Measurements from ENCODE around the gene PCID2.

PCID2 gene

GRCh38 chr13:113195360-113195759 lies 13.1 kb downstream of the PCID2 start:
- H3K4me1 ChIP-seq (ENCODE audit: insufficient read depth, low read length), result no peaks in the 10 kb centered on the region
- H3K36me3 ChIP-seq (ENCODE audit: insufficient read depth, low read length), result peaks cover 79% of the 10 kb centered on the region
- H3K4me3 ChIP-seq (ENCODE audit: low read length), result no peak overlapping the region

GRCh38 chr13:113192902-113193301 lies 15.6 kb downstream of the PCID2 start:
- Histone ChIP-seq H3K9me3 (ENCODE audit: low read length) (no peaks in the 10 kb centered on the region), H3K4me3 (ENCODE audit: low read length) (no peak overlapping the region), H3K27me3 (ENCODE audit: insufficient read depth, low read length) (no peaks in the 10 kb centered on the region), H3K4me1 (ENCODE audit: insufficient read depth, low read length) (no peaks in the 10 kb centered on the region), H3K36me3 (ENCODE audit: insufficient read depth, low read length) (peaks cover 78% of the 10 kb centered on the region), H2AFZ (ENCODE audit: low read depth, low read length) (no peak overlapping the region)

More at GRCh38 chr13:113195360-113195759, 13.1 kb downstream of the PCID2 start:
- Histone ChIP-seq H2AFZ (ENCODE audit: low read depth, low read length) (no peak overlapping the region), H3K9me3 (ENCODE audit: low read length) (no peaks in the 10 kb centered on the region), H3K27me3 (ENCODE audit: insufficient read depth, low read length) (no peaks in the 10 kb centered on the region)

DNA sequence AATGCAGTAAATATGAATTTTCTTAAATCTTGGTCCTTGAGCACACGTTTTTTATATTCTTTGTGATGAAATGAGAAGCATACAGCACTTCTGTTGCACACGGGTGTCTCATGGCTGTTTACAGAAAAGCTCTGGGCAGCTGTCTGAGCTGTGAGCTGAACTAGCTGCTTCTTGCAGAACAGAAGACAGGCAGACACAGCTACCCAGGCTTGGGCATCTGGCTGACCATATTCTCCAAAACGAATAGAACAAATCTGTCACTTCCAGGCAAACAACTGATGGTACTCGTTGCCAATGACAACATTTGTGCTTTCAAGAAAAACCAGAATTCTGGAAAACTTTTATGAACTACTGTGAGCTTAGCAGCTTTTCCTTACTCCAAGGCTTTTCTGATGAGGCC lies 16.2 kb downstream of the PCID2 start:
- no peak overlapping the region for H3K4me3 ChIP-seq (ENCODE audit: low read length)
- H3K9me3 ChIP-seq (ENCODE audit: low read length), result no peaks in the 10 kb centered on the region
- H3K36me3 ChIP-seq (ENCODE audit: insufficient read depth, low read length), result peaks cover 79% of the 10 kb centered on the region
- no peak overlapping the region for H2AFZ ChIP-seq (ENCODE audit: low read depth, low read length)
- H3K27me3 ChIP-seq (ENCODE audit: insufficient read depth, low read length), result no peaks in the 10 kb centered on the region
- H3K4me1 ChIP-seq (ENCODE audit: insufficient read depth, low read length), result no peaks in the 10 kb centered on the region

DNA sequence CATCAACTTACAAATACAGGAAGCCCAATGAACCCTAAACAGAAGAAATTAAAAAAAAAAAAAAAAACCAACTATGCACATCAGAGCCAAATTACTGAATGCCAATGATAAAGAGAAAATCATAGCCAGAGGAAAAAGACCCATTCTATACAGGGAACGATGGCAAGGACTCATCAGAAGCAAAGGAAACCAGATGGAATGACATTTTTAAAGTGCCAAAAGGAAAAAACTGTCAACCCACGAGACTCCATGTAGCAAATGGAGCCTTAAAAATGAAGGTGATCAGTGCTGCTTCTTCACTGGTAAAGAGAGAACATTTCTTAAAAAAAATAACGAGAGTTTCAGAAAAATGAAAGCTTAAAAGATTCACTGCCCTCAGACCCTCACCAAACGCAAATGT lies 18.3 kb downstream of the PCID2 start:
- H3K4me1 ChIP-seq (ENCODE audit: insufficient read depth, low read length), result no peaks in the 10 kb centered on the region
- H3K4me3 ChIP-seq (ENCODE audit: low read length), result no peak overlapping the region
- H3K9me3 ChIP-seq (ENCODE audit: low read length), result no peaks in the 10 kb centered on the region
- no peak overlapping the region for H2AFZ ChIP-seq (ENCODE audit: low read depth, low read length)
- H3K36me3 ChIP-seq (ENCODE audit: insufficient read depth, low read length), result peaks cover 77% of the 10 kb centered on the region
- H3K27me3 ChIP-seq (ENCODE audit: insufficient read depth, low read length), result no peaks in the 10 kb centered on the region

DNA sequence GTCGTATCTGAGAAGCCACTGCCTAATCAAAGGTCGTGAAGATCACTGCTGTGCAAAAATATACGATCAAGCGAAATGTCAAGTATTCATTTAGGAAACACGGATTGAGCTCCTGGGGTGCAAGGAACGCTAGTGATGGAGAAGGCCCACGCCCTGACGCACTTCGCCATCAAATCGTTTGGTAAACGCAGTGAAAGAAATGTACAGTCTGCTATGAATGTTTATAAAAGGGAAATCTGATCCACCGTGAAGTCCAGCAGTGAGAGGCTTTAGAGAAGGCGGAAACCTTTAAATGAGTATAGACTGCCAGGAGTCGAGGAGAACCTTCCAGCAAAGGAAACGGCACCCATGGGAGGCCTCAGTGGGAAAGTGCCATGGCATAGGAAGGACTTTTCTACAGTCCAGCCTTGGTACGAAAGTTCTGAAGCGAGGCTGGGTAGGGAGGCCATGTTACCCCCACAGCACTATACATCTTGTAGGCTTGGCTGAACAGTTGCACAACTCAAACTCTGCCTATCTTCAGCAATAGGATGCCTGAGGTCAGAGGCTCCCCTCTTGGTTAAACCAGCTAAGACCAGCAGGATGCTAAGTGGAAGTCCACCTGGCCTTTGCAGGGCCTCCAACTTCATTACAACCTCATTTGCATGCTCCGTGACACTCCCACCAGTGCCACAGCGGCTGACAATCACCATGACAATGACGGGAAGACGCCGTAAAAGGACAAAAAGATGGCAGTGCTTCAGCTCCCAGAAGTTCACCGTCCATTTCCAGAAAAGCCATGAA lies 20.4 kb downstream of the PCID2 start:
- H3K27me3 ChIP-seq (ENCODE audit: insufficient read depth, low read length), result no peaks in the 10 kb centered on the region
- no peak overlapping the region for H3K4me3 ChIP-seq (ENCODE audit: low read length)
- H3K36me3 ChIP-seq (ENCODE audit: insufficient read depth, low read length), result peaks cover 72% of the 10 kb centered on the region
- no peaks in the 10 kb centered on the region for H3K4me1 ChIP-seq (ENCODE audit: insufficient read depth, low read length)
- no peaks in the 10 kb centered on the region for H3K9me3 ChIP-seq (ENCODE audit: low read length)
- H2AFZ ChIP-seq (ENCODE audit: low read depth, low read length), result no peak overlapping the region

DNA sequence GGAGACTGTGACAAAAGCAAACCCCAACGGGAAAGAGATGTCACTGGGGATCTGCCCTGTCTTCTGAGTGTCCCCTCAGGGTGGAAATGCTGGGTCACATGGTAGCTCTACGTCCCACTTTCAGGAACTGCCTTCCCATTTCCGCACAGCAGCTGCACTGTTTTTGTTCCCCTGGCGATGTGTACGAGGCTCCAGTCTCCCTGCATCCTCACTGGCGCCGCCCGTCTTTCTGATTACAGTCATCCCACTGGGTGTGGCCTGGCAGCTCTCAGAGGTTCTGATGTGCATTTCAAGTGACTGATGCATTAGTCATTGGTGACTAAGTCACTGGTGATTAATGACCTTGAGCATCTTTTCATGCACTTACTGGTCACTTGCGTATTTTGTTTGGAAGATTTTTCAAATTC lies 21.2 kb downstream of the PCID2 start:
- H3K36me3 ChIP-seq (ENCODE audit: insufficient read depth, low read length), result peaks cover 70% of the 10 kb centered on the region

GRCh38 chr13:113186061-113186900 lies 22.2 kb downstream of the PCID2 start:
- H3K4me3 ChIP-seq (ENCODE audit: low read length), result no peak overlapping the region
- H2AFZ ChIP-seq (ENCODE audit: low read depth, low read length), result no peak overlapping the region
- peaks cover 67% of the 10 kb centered on the region for H3K36me3 ChIP-seq (ENCODE audit: insufficient read depth, low read length)
- no peaks in the 10 kb centered on the region for H3K27me3 ChIP-seq (ENCODE audit: insufficient read depth, low read length)
- no peaks in the 10 kb centered on the region for H3K9me3 ChIP-seq (ENCODE audit: low read length)
- no peaks in the 10 kb centered on the region for H3K4me1 ChIP-seq (ENCODE audit: insufficient read depth, low read length)

More for the DNA sequence above, 21.2 kb downstream of the PCID2 start:
- Histone ChIP-seq H3K9me3 (ENCODE audit: low read length) (no peaks in the 10 kb centered on the region), H3K4me1 (ENCODE audit: insufficient read depth, low read length) (no peaks in the 10 kb centered on the region), H3K27me3 (ENCODE audit: insufficient read depth, low read length) (no peaks in the 10 kb centered on the region), H2AFZ (ENCODE audit: low read depth, low read length) (no peak overlapping the region), H3K4me3 (ENCODE audit: low read length) (no peak overlapping the region)

- H3K9me3 ChIP-seq (ENCODE audit: low read length), result no peaks in the 10 kb centered on the region
- H3K4me1 ChIP-seq (ENCODE audit: insufficient read depth, low read length), result peaks cover 3% of the 10 kb centered on the region
- H3K4me3 ChIP-seq (ENCODE audit: low read length), result no peak overlapping the region
- H3K27me3 ChIP-seq (ENCODE audit: insufficient read depth, low read length), result no peaks in the 10 kb centered on the region
- no peak overlapping the region for H2AFZ ChIP-seq (ENCODE audit: low read depth, low read length)
- peaks cover 72% of the 10 kb centered on the region for H3K36me3 ChIP-seq (ENCODE audit: insufficient read depth, low read length)
These were observed 23.7 kb downstream of the PCID2 start for GRCh38 chr13:113184568-113185440.

DNA sequence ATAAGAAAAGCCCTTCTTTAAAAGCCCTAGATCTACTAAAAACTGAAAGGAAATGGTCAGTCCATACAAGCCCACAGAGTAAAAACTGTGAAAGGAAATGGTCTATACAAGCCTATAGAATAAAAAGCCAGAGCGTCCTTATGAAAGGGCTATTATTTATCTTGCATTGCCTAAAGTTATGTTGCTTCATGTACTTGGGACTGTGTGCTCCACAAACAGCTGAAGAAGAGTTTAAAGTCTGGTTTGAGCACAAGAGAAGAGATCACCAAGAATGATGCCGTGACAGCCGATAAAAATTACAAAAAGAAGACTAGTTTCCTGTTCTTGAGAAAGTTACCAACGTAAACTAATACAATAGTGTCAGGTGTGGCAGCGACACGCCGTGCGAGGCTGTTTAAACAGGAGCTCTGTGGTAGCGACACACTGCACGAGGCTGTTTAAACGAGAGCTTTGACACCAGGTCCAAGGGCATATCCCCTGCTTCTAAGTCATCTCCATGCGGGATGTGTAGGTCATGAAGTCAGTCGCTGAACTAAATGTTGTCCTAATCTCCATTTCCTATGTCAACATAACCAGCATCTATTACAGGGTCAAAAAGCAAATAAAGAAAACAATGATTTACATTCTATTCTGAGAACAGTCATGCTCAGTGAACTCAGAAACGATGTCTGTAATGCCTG lies 24.9 kb downstream of the PCID2 start:
- H3K4me1 ChIP-seq (ENCODE audit: insufficient read depth, low read length), result peaks cover 6% of the 10 kb centered on the region
- no peak overlapping the region for H3K4me3 ChIP-seq (ENCODE audit: low read length)
- no peak overlapping the region for H2AFZ ChIP-seq (ENCODE audit: low read depth, low read length)
- no peaks in the 10 kb centered on the region for H3K27me3 ChIP-seq (ENCODE audit: insufficient read depth, low read length)
- no peaks in the 10 kb centered on the region for H3K9me3 ChIP-seq (ENCODE audit: low read length)
- peaks cover 76% of the 10 kb centered on the region for H3K36me3 ChIP-seq (ENCODE audit: insufficient read depth, low read length)

DNA sequence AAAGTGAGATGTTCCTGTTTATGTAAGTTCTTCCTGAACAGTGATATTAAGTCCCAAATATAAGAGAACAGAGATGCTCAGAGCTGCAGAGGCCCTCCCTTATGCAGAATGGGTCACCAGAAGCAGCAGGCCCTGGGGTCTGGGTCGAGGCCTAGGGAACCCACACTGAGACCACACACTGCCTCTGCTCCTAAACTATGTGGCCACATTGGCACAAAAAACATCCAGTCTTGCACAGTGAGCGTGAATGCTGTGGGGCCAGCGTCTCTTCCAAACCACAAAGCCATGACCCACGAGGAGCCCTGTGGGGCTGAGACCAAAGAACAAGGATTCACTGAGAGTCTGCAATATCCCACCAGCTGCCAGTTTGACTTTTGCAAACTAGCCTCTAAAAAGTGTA lies 26.4 kb downstream of the PCID2 start:
- Histone ChIP-seq H3K4me1 (ENCODE audit: insufficient read depth, low read length) (peaks cover 6% of the 10 kb centered on the region), H3K9me3 (ENCODE audit: low read length) (no peaks in the 10 kb centered on the region), H3K27me3 (ENCODE audit: insufficient read depth, low read length) (no peaks in the 10 kb centered on the region), H3K4me3 (ENCODE audit: low read length) (no peak overlapping the region), H2AFZ (ENCODE audit: low read depth, low read length) (no peak overlapping the region), H3K36me3 (ENCODE audit: insufficient read depth, low read length) (peaks cover 72% of the 10 kb centered on the region)

GRCh38 chr13:113179374-113180230 lies 28.9 kb downstream of the PCID2 start:
- Histone ChIP-seq H3K4me3 (ENCODE audit: low read length) (no peak overlapping the region), H3K4me1 (ENCODE audit: insufficient read depth, low read length) (peaks cover 6% of the 10 kb centered on the region), H2AFZ (ENCODE audit: low read depth, low read length) (no peak overlapping the region), H3K9me3 (ENCODE audit: low read length) (no peaks in the 10 kb centered on the region), H3K27me3 (ENCODE audit: insufficient read depth, low read length) (no peaks in the 10 kb centered on the region), H3K36me3 (ENCODE audit: insufficient read depth, low read length) (peaks cover 72% of the 10 kb centered on the region)

DNA sequence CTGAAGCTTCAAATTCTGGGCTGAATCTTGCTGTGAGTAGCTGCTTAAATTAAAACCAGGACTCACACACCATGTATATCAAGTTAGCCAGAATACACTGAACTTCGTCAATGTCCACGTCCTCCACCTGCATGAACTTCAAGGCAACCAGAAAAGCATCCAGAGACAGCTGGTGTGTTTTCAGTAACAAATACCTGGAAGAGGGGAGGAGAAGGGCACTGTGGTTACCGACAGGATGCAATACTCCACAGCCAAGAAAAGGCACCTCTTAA lies 29.6 kb downstream of the PCID2 start:
- no peak overlapping the region for H3K4me3 ChIP-seq (ENCODE audit: low read length)
- no peaks in the 10 kb centered on the region for H3K9me3 ChIP-seq (ENCODE audit: low read length)
- no peak overlapping the region for H2AFZ ChIP-seq (ENCODE audit: low read depth, low read length)
- peaks cover 6% of the 10 kb centered on the region for H3K4me1 ChIP-seq (ENCODE audit: insufficient read depth, low read length)
- peaks cover 75% of the 10 kb centered on the region for H3K36me3 ChIP-seq (ENCODE audit: insufficient read depth, low read length)
- H3K27me3 ChIP-seq (ENCODE audit: insufficient read depth, low read length), result no peaks in the 10 kb centered on the region
